NT2/D1 (cell line): ENCODE measurements around the gene IGFBP1.

Source experiments
- SUZ12 ChIP-seq: IDR thresholded peaks from 2 replicates; pipeline ENCODE4 v1.6.1; 2011; ENCODE audit not compliant: insufficient read length, insufficient read depth; ENCODE audit errors: extremely low read depth
- YY1 ChIP-seq: IDR thresholded peaks from 2 replicates; pipeline ENCODE4 v1.6.1; 2011; ENCODE audit not compliant: insufficient read length, insufficient read depth
- ZNF274 ChIP-seq: IDR thresholded peaks from 2 replicates; pipeline ENCODE4 v1.6.1; 2011; ENCODE audit warnings: mild to moderate bottlenecking, low read depth, low read length

- no peak for TF ChIP-seq ZNF274
- no peak for TF ChIP-seq YY1
- no peak for TF ChIP-seq SUZ12
These were observed 23.0 kb downstream of the IGFBP1 start for GRCh38 chr7:45911311-45911710.
